Cardiac muscle cell (in vitro differentiated cells and primary cell): ENCODE data around the gene ANTXR2. TPM values are rescaled to one million over a fixed set of nuclear protein-coding genes. Genes with fewer than 3 reads are reported as not detected.

ENCODE experiments used
- DNase-seq, 2 donors: peaks; one replicate each; pipeline versions ENCODE4 v3.0.0 to v3.0.0-alpha.2; 2010 to 2017; ENCODE audit warnings: low read depth in 1 of 2, low spot score in 1 of 2
- H3K27ac ChIP-seq: fragments of 200-600 bp; sonication (generic); 2 replicates; pipeline ENCODE4 v1.5.1; 2016
- H3K27me3 ChIP-seq: fragments of 200-600 bp; sonication (generic); 2 replicates; pipeline ENCODE4 v1.6.0; 2016; ENCODE audit warnings: control low read depth
- H3K36me3 ChIP-seq: fragments of 200-600 bp; sonication (generic); 2 replicates; pipeline ENCODE4 v1.5.1; 2016; ENCODE audit warnings: control low read depth
- H3K4me1 ChIP-seq: fragments of 200-600 bp; sonication (generic); 2 replicates; pipeline ENCODE4 v1.8.1; 2017; ENCODE audit warnings: low read depth, mild to moderate bottlenecking, mixed run types
- H3K4me3 ChIP-seq: fragments of 200-600 bp; sonication (generic); 2 replicates; pipeline ENCODE4 v1.5.1; 2016; ENCODE audit warnings: mild to moderate bottlenecking
- H3K9me3 ChIP-seq: fragments of 200-600 bp; sonication (generic); 2 replicates; pipeline ENCODE4 v1.5.1; 2017; ENCODE audit warnings: low read depth, mild to moderate bottlenecking, control low read depth
- polyA plus RNA-seq: library from polyadenylated mRNA; unstranded; fragments of >200 nt; fragmentation: Nextera tagmentation; extraction: Ambion mirVana; gene quantifications from 2 replicates; pipeline ENCODE4 v1.2.1, GENCODE V29; 2016
- total RNA-seq: library from RNA; depleted of rRNA; stranded (reverse); fragments of >200 nt; gene quantifications from 2 replicates; pipeline ENCODE4 v1.2.3, GENCODE V29; 2016
- TF ChIP-seq, protein P1 (sequence below): IDR thresholded peaks from 2 replicates; pipeline ENCODE4 v1.5.1; 2012; ENCODE audit warnings: low read depth, mild to moderate bottlenecking, low read length

ANTXR2 gene
- total and polyA plus RNA-seq, 2 experiments from 2014 or later = 70.6 to 79.6 TPM

DNA sequence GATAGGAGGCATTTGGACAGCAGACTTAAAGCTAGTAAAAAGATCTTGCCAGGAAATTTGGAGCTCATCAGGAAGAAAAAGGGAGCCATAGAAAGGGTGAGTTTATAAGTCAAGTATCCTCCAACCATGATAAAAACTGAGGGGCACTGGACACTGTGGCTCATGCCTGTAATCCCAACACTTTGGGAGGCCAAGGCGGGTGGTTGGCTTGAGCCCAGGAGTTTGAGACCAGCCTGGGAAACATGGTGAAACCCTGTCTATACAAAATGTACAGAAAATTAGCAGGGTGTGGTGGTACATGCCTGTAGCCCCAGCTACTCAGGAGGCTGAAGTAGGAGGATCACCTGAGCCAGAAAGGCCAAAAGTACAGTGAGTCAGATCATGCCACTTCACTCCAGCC, 48.7 kb downstream of the ANTXR2 start:
- Histone ChIP-seq H3K4me3 (no peak overlapping the region), H3K4me1 (no peaks in the 10 kb centered on the region), H3K36me3 (peaks cover 20% of the 10 kb centered on the region), H3K9me3 (no peaks in the 10 kb centered on the region), H3K27ac (no peak overlapping the region), H3K27me3 (no peaks in the 10 kb centered on the region)
- TF ChIP-seq, protein P1, sequence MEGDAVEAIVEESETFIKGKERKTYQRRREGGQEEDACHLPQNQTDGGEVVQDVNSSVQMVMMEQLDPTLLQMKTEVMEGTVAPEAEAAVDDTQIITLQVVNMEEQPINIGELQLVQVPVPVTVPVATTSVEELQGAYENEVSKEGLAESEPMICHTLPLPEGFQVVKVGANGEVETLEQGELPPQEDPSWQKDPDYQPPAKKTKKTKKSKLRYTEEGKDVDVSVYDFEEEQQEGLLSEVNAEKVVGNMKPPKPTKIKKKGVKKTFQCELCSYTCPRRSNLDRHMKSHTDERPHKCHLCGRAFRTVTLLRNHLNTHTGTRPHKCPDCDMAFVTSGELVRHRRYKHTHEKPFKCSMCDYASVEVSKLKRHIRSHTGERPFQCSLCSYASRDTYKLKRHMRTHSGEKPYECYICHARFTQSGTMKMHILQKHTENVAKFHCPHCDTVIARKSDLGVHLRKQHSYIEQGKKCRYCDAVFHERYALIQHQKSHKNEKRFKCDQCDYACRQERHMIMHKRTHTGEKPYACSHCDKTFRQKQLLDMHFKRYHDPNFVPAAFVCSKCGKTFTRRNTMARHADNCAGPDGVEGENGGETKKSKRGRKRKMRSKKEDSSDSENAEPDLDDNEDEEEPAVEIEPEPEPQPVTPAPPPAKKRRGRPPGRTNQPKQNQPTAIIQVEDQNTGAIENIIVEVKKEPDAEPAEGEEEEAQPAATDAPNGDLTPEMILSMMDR = no peak
- no peak for DNase-seq

DNA sequence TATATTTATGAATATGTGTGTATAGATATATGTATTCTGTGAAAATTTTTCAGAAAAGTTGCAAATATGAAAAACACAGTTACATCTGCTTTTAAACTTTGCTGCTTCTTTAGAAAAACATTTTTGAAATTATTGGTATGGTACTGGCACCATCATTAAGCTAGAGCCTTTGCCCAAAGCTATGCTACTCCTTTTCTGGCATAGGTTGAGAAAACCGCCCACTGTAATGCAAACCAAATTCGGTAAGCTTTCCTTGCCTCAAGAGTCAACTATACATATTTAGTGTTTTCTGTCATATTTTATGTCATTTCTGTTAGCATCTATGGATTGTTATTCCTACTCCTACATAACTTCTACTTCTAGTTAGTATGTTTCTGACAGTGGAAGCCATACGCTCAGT, 50.7 kb downstream of the ANTXR2 start:
- Histone ChIP-seq H3K36me3 (peaks cover 35% of the 10 kb centered on the region), H3K4me3 (no peak overlapping the region), H3K4me1 (no peaks in the 10 kb centered on the region), H3K27ac (no peak overlapping the region), H3K9me3 (no peaks in the 10 kb centered on the region), H3K27me3 (no peaks in the 10 kb centered on the region)
- no peak for DNase-seq
- TF ChIP-seq, protein P1 = no peak

DNA sequence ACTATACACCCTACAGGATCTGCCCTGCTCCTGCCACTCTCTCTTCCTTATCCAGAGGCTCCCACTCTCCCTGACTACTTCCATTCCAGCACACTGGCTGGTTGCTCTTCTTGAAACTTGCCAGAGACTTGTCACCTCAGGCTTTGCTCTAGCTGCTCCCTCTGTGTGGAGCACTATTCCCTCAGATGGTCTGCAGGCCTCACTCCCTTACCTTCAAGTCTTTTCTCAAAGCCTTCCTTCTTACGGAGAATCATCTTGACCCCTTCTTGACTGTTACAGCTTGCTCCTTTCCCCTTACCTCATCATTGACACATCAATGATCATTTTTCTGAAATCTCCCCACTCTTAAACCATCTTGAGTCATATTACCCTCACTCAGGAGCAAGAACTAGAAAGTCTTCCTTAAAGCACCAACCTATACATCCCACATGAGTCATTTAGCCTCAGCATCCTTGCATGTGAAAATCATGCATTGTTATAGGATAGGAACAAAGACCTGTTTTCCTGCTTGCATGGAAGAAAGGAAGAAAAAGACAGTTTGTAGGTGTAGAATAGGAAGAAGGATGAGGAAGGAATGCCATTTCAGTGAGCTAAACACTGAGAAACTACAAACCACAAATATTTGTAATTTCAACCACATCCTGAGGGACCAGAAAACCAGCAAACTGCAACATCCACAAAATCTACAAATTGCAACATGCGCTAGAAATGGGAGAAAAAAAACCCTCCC, 55.7 kb downstream of the ANTXR2 start:
- Histone ChIP-seq H3K27ac (peak overlapping the region; percentile 11), H3K4me3 (no peak overlapping the region), H3K9me3 (no peaks in the 10 kb centered on the region), H3K4me1 (no peaks in the 10 kb centered on the region), H3K27me3 (no peaks in the 10 kb centered on the region), H3K36me3 (peaks cover 35% of the 10 kb centered on the region)
- DNase-seq = peak; percentile 5 to 85
- TF ChIP-seq, protein P1 = no peak

DNA sequence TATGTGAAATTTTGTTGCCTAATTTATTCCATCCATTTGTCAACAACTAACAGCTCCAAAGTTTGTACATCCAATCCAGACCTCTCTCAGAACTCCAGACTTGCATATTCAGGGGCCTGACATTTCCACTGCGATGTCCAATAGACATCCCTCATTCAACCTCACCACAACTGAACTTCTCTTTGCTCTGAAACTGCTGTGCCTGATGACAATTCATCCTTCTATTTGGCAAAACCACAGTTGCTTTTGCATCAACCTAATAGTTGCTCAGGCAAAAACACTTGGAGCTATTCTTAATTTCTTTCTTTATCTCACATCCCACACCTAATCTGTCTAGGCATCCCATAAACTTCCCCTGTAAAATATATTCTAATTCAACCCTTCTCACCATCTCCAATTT, 56.5 kb downstream of the ANTXR2 start:
- Histone ChIP-seq H3K27me3 (no peaks in the 10 kb centered on the region), H3K27ac (no peak overlapping the region), H3K4me3 (no peak overlapping the region), H3K4me1 (no peaks in the 10 kb centered on the region), H3K9me3 (no peaks in the 10 kb centered on the region), H3K36me3 (peaks cover 32% of the 10 kb centered on the region)
- TF ChIP-seq, protein P1 = no peak
- no peak for DNase-seq

DNA sequence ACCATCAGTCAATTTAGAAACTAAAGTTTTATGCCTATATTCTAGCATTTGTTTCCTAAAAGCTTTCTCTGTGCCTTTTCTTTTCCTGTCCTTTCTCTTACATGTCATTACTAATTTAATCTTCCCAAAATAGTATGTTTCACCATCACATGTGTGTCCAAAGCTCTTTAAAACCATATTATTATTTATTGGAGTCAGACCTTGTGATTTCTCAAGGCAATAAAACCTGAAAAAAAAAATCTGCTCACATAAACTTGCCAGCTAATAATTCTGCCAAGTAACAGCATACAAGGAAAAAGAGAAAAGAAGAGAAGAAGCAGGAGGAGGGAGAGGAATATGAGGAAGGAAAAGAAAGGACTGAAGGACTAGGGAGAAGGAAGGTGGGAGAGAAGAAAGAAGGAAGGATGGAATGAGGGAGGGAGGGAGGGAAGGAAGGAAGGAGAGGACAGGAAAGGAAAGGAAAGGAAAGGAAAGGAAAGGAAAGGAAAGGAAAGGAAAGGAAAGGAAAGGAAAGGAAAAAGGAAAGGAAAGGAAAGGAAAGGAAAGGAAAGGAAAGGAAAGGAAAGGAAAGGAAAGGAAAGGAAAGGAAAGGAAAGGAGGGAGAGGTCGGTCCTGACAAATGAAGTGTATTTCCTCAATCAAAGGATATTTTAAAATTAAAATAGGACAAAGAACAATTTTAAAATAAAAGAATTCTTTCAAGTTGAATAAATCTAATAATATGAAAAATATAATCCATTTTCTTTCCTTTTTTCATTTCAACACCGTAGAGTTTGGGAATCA, 57.4 kb downstream of the ANTXR2 start:
- H3K27me3 ChIP-seq = no peaks in the 10 kb centered on the region
- H3K4me1 ChIP-seq = no peaks in the 10 kb centered on the region
- H3K4me3 ChIP-seq = no peak overlapping the region
- no peak for DNase-seq
- H3K27ac ChIP-seq = no peak overlapping the region
- TF ChIP-seq, protein P1 = no peak
- no peaks in the 10 kb centered on the region for H3K9me3 ChIP-seq
- H3K36me3 ChIP-seq = peaks cover 30% of the 10 kb centered on the region
